Fibroblast of skin of abdomen (primary cell): ENCODE data around the gene FGF14.
A peak's percentile ranks its signal among the peaks of the same experiment; 100 is the strongest.

Experiments used
- DNase-seq: peaks from one replicate; pipeline ENCODE4 v3.0.0-alpha.2; 2013

FGF14 gene

GRCh38 chr13:101773062-101773461 lies 628.8 kb downstream of the FGF14 start:
- peak; percentile 18 for DNase-seq

- DNase-seq: no peak
Measured at GRCh38 chr13:101767131-101767530, 634.7 kb downstream of the FGF14 start.

GRCh38 chr13:101763191-101763590 lies 638.7 kb downstream of the FGF14 start:
- peak; percentile 25 for DNase-seq

- peak; percentile 49 for DNase-seq
Measured at GRCh38 chr13:101757446-101758039, 644.3 kb downstream of the FGF14 start.

- no peak for DNase-seq
Measured at GRCh38 chr13:101755228-101755887, 646.5 kb downstream of the FGF14 start.

GRCh38 chr13:101752432-101752831 lies 649.4 kb downstream of the FGF14 start:
- no peak for DNase-seq

- DNase-seq: peak; percentile 73
Measured at GRCh38 chr13:101751488-101751887, 650.4 kb downstream of the FGF14 start.

- DNase-seq: no peak
Measured at GRCh38 chr13:101749584-101749983, 652.3 kb downstream of the FGF14 start.

GRCh38 chr13:101747039-101747438 lies 654.8 kb downstream of the FGF14 start:
- DNase-seq: no peak

- DNase-seq: no peak
Measured at GRCh38 chr13:101746513-101746912, 655.3 kb downstream of the FGF14 start.

- DNase-seq: no peak
Measured at GRCh38 chr13:101739382-101740178, 662.3 kb downstream of the FGF14 start.

- DNase-seq: no peak
Measured at GRCh38 chr13:101738336-101738735, 663.5 kb downstream of the FGF14 start.

- no peak for DNase-seq
Measured at GRCh38 chr13:101736566-101736965, 665.3 kb downstream of the FGF14 start.

GRCh38 chr13:101730420-101731000 lies 671.3 kb downstream of the FGF14 start:
- DNase-seq: no peak

- no peak for DNase-seq
Measured at GRCh38 chr13:101728615-101729014, 673.2 kb downstream of the FGF14 start.

GRCh38 chr13:101728021-101728420 lies 673.8 kb downstream of the FGF14 start:
- DNase-seq: no peak

- DNase-seq: no peak
Measured at GRCh38 chr13:101727118-101727517, 674.7 kb downstream of the FGF14 start.

GRCh38 chr13:101726681-101727080 lies 675.2 kb downstream of the FGF14 start:
- no peak for DNase-seq

- DNase-seq: no peak
Measured at GRCh38 chr13:101718496-101718895, 683.4 kb downstream of the FGF14 start.

GRCh38 chr13:101717353-101717752 lies 684.5 kb downstream of the FGF14 start:
- DNase-seq: no peak

- DNase-seq: no peak
Measured at GRCh38 chr13:101714195-101714594, 687.7 kb downstream of the FGF14 start.

GRCh38 chr13:101712026-101712348 lies 689.9 kb downstream of the FGF14 start:
- DNase-seq: no peak

GRCh38 chr13:101711307-101712025 lies 690.4 kb downstream of the FGF14 start:
- DNase-seq: no peak
